Uterus (tissue), 4 donors: Measurements from ENCODE around the gene CACNA2D2. TPM values are rescaled to one million over a fixed set of nuclear protein-coding genes. Genes with fewer than 3 reads are reported as not detected.

ENCODE experiments used
- DNase-seq, 2 donors: peaks; one replicate each; pipeline ENCODE4 v3.0.0-alpha.2; 2019 to 2020
- H3K27ac ChIP-seq, 2 donors: fragments of 200-600 bp; sonication (generic); 1 replicate in 1 of 2; 2 replicates in 1 of 2; pipeline ENCODE4 v1.5.1; 2016 to 2018
- H3K27me3 ChIP-seq, 2 donors: fragments of 200-600 bp; sonication (generic); one replicate each; pipeline ENCODE4 v1.5.1; 2018 to 2019; ENCODE audit warnings: control low read depth in 1 of 2
- H3K36me3 ChIP-seq, 2 donors: fragments of 200-600 bp; sonication (generic); one replicate each; pipeline ENCODE4 v1.5.1; 2019; ENCODE audit warnings: control low read depth in 1 of 2
- H3K4me1 ChIP-seq, 2 donors: fragments of 200-600 bp; sonication (generic); one replicate each; pipeline ENCODE4 v1.5.1; 2018 to 2019; ENCODE audit warnings: control low read depth in 1 of 2
- H3K4me3 ChIP-seq, 2 donors: fragments of 200-600 bp; sonication (generic); 1 replicate in 1 of 2; 2 replicates in 1 of 2; pipeline ENCODE4 v1.5.1; 2018 to 2019; ENCODE audit warnings: mild to moderate bottlenecking in 1 of 2
- H3K9me3 ChIP-seq, 2 donors: fragments of 200-600 bp; sonication (generic); one replicate each; pipeline ENCODE4 v1.5.1; 2019; ENCODE audit warnings: control low read depth in 1 of 2
- CTCF ChIP-seq, 4 experiments: fragments of 200-600 bp in 2 of 4; fragments of 450-650 bp in 2 of 4; sonication (generic) in 2 of 4; IDR thresholded peaks; one replicate each; pipeline ENCODE4 v1.5.1; 2016 to 2019; ENCODE audit warnings: antibody characterized with exemption in 4 of 4, mild to moderate bottlenecking in 2 of 4, moderate library complexity in 1 of 4
- POLR2A ChIP-seq, 2 donors: fragments of 450-650 bp; IDR thresholded peaks; one replicate each; pipeline ENCODE4 v1.6.1; 2016; ENCODE audit warnings: antibody characterized with exemption in 2 of 2, mild to moderate bottlenecking in 1 of 2, moderate library complexity in 1 of 2
- intact Hi-C: fragments of 100-400 bp; cut with DNase I; formaldehyde crosslinking; loops from one replicate; pipeline ENCODE4 v1.15.1; 2023; ENCODE audit warnings: low total_unique reads
- total RNA-seq, 4 donors: library from RNA; depleted of rRNA in 3 of 4; stranded (reverse); fragments of >200 nt in 3 of 4; gene quantifications; one replicate each; pipeline versions ENCODE4 v1.1.0 to v1.2.4, GENCODE V29; 2014 to 2023
- donor health status: DM: yes; HTN: yes; CAD: no.

CACNA2D2 gene
- total RNA-seq, 4 donors from 2014 or later = under 0.01 to 6.1 (median 5.3) TPM; not detected in 1

- no peaks in the 10 kb centered on the region for H3K27me3 ChIP-seq
- no peak for TF ChIP-seq POLR2A (IDR thresholded peaks at IDR 0.05)
- no peak for TF ChIP-seq CTCF (IDR thresholded peaks at IDR 0.05)
- no peaks in the 10 kb centered on the region for H3K9me3 ChIP-seq
- no peak overlapping the region for H3K27ac ChIP-seq
- no peak overlapping the region for H3K4me3 ChIP-seq
- H3K4me1 ChIP-seq = no peaks in the 10 kb centered on the region
- no peak for DNase-seq
- intact Hi-C loops = no loop called here
- no peaks in the 10 kb centered on the region for H3K36me3 ChIP-seq
Observed at GRCh38 chr3:50412231-50412754, 91.1 kb downstream of the CACNA2D2 start.

- Histone ChIP-seq H3K27ac (no peak overlapping the region), H3K27me3 (no peaks in the 10 kb centered on the region), H3K4me1 (no peaks in the 10 kb centered on the region), H3K4me3 (no peak overlapping the region), H3K36me3 (no peaks in the 10 kb centered on the region), H3K9me3 (no peaks in the 10 kb centered on the region)
- DNase-seq = no peak
- TF ChIP-seq CTCF (IDR thresholded peaks at IDR 0.05) (no peak), POLR2A (IDR thresholded peaks at IDR 0.05) (no peak)
- intact Hi-C loops = no loop called here
Observed at GRCh38 chr3:50411229-50411628, 92.2 kb downstream of the CACNA2D2 start.

- Histone ChIP-seq H3K27me3 (no peaks in the 10 kb centered on the region), H3K36me3 (no peaks in the 10 kb centered on the region), H3K4me1 (no peaks in the 10 kb centered on the region), H3K27ac (no peak overlapping the region), H3K9me3 (no peaks in the 10 kb centered on the region), H3K4me3 (no peak overlapping the region)
- DNase-seq = no peak
- intact Hi-C loops = no loop called here
- TF ChIP-seq CTCF (IDR thresholded peaks at IDR 0.05) (no peak), POLR2A (IDR thresholded peaks at IDR 0.05) (no peak)
Observed at GRCh38 chr3:50410608-50411139, 92.8 kb downstream of the CACNA2D2 start.

GRCh38 chr3:50410185-50410584 lies 93.2 kb downstream of the CACNA2D2 start:
- no peak overlapping the region for H3K27ac ChIP-seq
- TF ChIP-seq POLR2A (IDR thresholded peaks at IDR 0.05) = no peak
- no peak for TF ChIP-seq CTCF (IDR thresholded peaks at IDR 0.05)
- no peak for DNase-seq
- H3K4me3 ChIP-seq = no peak overlapping the region
- intact Hi-C loops = no loop called here
- H3K36me3 ChIP-seq = no peaks in the 10 kb centered on the region
- no peaks in the 10 kb centered on the region for H3K27me3 ChIP-seq
- H3K9me3 ChIP-seq = no peaks in the 10 kb centered on the region
- no peaks in the 10 kb centered on the region for H3K4me1 ChIP-seq

GRCh38 chr3:50408443-50408944 lies 94.9 kb downstream of the CACNA2D2 start:
- H3K4me3 ChIP-seq = no peak overlapping the region
- H3K4me1 ChIP-seq = no peaks in the 10 kb centered on the region
- DNase-seq = no peak
- TF ChIP-seq POLR2A (IDR thresholded peaks at IDR 0.05) = no peak
- no peak for TF ChIP-seq CTCF (IDR thresholded peaks at IDR 0.05)
- no peaks in the 10 kb centered on the region for H3K27me3 ChIP-seq
- intact Hi-C loops = no loop called here
- no peak overlapping the region for H3K27ac ChIP-seq
- no peaks in the 10 kb centered on the region for H3K36me3 ChIP-seq
- no peaks in the 10 kb centered on the region for H3K9me3 ChIP-seq
